SK-N-SH treated with all-trans-retinoic acid at 6 μM for 48 hours (cell line): ENCODE data around the gene IMMP2L.

Experiments used
- ARNTL ChIP-seq: fragments of 450-650 bp; formaldehyde crosslinking; IDR thresholded peaks from 2 replicates; pipeline ENCODE4 v1.5.0; 2020; ENCODE audit warnings: low read depth, mild to moderate bottlenecking, moderate library complexity, borderline replicate concordance
- CREB5 ChIP-seq: fragments of 250-450 bp; sonication (Bioruptor Pico); IDR thresholded peaks from 2 replicates; pipeline ENCODE4 v1.5.1; 2020; ENCODE audit warnings: low read depth, mild to moderate bottlenecking, moderate library complexity
- CSDC2 ChIP-seq: fragments of 250-450 bp; sonication (Bioruptor Pico); IDR thresholded peaks from 2 replicates; pipeline ENCODE4 v1.5.0; 2020; ENCODE audit warnings: mild to moderate bottlenecking, moderate library complexity
- ESRRG ChIP-seq: fragments of 250-450 bp; sonication (Bioruptor Pico); IDR thresholded peaks from 2 replicates; pipeline ENCODE4 v1.6.1; 2021; ENCODE audit warnings: mild to moderate bottlenecking
- ISL1 ChIP-seq: fragments of 250-450 bp; sonication (Bioruptor Pico); IDR thresholded peaks from 2 replicates; pipeline ENCODE4 v2.1.2; 2022; ENCODE audit warnings: mild to moderate bottlenecking, moderate library complexity
- OSR1 ChIP-seq: fragments of 250-450 bp; sonication (Bioruptor Pico); IDR thresholded peaks from 2 replicates; pipeline ENCODE4 v1.8.0; 2022; ENCODE audit warnings: moderate library complexity, mild to moderate bottlenecking, inconsistent platforms
- RARB ChIP-seq: fragments of 250-450 bp; sonication (Bioruptor Pico); IDR thresholded peaks from 2 replicates; pipeline ENCODE4 v1.8.0; 2021; ENCODE audit warnings: mild to moderate bottlenecking, moderate library complexity
- TCF4 ChIP-seq: fragments of 250-450 bp; sonication (Bioruptor Pico); IDR thresholded peaks from 2 replicates; pipeline ENCODE4 v1.8.0; 2021; ENCODE audit warnings: mild to moderate bottlenecking, moderate library complexity, borderline replicate concordance
- TOX ChIP-seq: fragments of 250-450 bp; sonication (Bioruptor Pico); IDR thresholded peaks from 2 replicates; pipeline ENCODE4 v1.8.0; 2021; ENCODE audit warnings: mild to moderate bottlenecking, moderate library complexity, borderline replicate concordance
- ZC3H10 ChIP-seq: fragments of 250-450 bp; sonication (Bioruptor Pico); IDR thresholded peaks from 2 replicates; pipeline ENCODE4 v1.5.1; 2021; ENCODE audit warnings: mild to moderate bottlenecking, moderate library complexity
- ZNF70 ChIP-seq: fragments of 450-650 bp; formaldehyde crosslinking; IDR thresholded peaks from 2 replicates; pipeline ENCODE4 v1.5.0; 2020; ENCODE audit warnings: mild to moderate bottlenecking, moderate library complexity
- TF ChIP-seq, protein P1 (sequence below): fragments of 250-450 bp; sonication (Bioruptor Pico); IDR thresholded peaks from 2 replicates; pipeline ENCODE4 v1.8.0; 2020; ENCODE audit warnings: mild to moderate bottlenecking, moderate library complexity, borderline replicate concordance
- TF ChIP-seq, protein P2 (sequence below): fragments of 250-450 bp; sonication (Bioruptor Pico); IDR thresholded peaks from 2 replicates; pipeline ENCODE4 v1.5.1; 2021; ENCODE audit warnings: mild to moderate bottlenecking, moderate library complexity

DNA sequence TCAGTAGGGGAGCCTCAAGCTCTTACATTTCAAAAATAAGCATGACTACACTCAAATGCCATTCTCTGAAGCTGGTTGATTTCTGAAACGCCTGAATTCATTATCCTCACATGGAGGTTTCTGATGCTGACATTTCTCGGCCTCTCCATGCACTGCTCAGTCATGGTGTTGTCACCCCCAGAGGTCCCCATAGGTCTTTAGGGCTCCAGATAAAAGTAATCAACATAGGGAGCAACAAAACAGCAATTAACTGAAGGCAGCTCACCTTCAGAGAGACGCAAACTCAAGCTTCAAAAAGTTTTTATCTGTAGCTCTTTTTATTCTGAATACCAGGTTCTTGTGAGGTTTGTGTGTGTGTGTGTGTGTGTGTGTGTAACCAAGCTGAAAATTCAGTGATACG is 694.5 kb downstream of the IMMP2L start:
- TF ChIP-seq ZC3H10 (CRISPR knock-in tag) (no peak), CSDC2 (CRISPR knock-in tag) (no peak), RARB (CRISPR knock-in tag) (no peak), ESRRG (no peak), TCF4 (CRISPR knock-in tag) (no peak), TOX (no peak), CREB5 (CRISPR knock-in tag) (no peak), ARNTL (CRISPR knock-in tag) (no peak), OSR1 (CRISPR knock-in tag) (no peak), ZNF70 (CRISPR knock-in tag) (no peak), ISL1 (CRISPR knock-in tag) (no peak)
- TF ChIP-seq, protein P1, sequence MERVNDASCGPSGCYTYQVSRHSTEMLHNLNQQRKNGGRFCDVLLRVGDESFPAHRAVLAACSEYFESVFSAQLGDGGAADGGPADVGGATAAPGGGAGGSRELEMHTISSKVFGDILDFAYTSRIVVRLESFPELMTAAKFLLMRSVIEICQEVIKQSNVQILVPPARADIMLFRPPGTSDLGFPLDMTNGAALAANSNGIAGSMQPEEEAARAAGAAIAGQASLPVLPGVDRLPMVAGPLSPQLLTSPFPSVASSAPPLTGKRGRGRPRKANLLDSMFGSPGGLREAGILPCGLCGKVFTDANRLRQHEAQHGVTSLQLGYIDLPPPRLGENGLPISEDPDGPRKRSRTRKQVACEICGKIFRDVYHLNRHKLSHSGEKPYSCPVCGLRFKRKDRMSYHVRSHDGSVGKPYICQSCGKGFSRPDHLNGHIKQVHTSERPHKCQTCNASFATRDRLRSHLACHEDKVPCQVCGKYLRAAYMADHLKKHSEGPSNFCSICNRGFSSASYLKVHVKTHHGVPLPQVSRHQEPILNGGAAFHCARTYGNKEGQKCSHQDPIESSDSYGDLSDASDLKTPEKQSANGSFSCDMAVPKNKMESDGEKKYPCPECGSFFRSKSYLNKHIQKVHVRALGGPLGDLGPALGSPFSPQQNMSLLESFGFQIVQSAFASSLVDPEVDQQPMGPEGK (CRISPR knock-in tag), result no peak
- TF ChIP-seq, protein P2, sequence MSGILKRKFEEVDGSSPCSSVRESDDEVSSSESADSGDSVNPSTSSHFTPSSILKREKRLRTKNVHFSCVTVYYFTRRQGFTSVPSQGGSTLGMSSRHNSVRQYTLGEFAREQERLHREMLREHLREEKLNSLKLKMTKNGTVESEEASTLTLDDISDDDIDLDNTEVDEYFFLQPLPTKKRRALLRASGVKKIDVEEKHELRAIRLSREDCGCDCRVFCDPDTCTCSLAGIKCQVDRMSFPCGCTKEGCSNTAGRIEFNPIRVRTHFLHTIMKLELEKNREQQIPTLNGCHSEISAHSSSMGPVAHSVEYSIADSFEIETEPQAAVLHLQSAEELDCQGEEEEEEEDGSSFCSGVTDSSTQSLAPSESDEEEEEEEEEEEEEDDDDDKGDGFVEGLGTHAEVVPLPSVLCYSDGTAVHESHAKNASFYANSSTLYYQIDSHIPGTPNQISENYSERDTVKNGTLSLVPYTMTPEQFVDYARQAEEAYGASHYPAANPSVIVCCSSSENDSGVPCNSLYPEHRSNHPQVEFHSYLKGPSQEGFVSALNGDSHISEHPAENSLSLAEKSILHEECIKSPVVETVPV (CRISPR knock-in tag), result no peak
